Stomach (tissue), 4 donors: ENCODE results near the gene RPS16.

Source experiments
- POLR2A ChIP-seq, 4 donors: fragments of 450-650 bp; IDR thresholded peaks; one replicate each; pipeline ENCODE4 v1.6.1; 2016; ENCODE audit warnings: antibody characterized with exemption in 4 of 4, control low read depth in 2 of 4, mild to moderate bottlenecking in 1 of 4, moderate library complexity in 1 of 4
- POLR2AphosphoS5 ChIP-seq, 3 donors: sonication (generic); formaldehyde crosslinking; IDR thresholded peaks; one replicate each; pipeline ENCODE4 v1.6.1; 2016; ENCODE audit warnings: antibody characterized with exemption in 3 of 3
- TF ChIP-seq, protein P1 (sequence below), 7 experiments: fragments of 450-650 bp in 4 of 7; fragments of 200-600 bp in 3 of 7; sonication (generic) in 3 of 7; IDR thresholded peaks; one replicate each; pipeline ENCODE4 v1.5.1; 2016 to 2019; ENCODE audit warnings: antibody characterized with exemption in 7 of 7, control low read depth in 2 of 7, mild to moderate bottlenecking in 1 of 7

GRCh38 chr19:39438270-39438934 is 2.7 kb upstream of the RPS16 start:
- TF ChIP-seq, protein P1, sequence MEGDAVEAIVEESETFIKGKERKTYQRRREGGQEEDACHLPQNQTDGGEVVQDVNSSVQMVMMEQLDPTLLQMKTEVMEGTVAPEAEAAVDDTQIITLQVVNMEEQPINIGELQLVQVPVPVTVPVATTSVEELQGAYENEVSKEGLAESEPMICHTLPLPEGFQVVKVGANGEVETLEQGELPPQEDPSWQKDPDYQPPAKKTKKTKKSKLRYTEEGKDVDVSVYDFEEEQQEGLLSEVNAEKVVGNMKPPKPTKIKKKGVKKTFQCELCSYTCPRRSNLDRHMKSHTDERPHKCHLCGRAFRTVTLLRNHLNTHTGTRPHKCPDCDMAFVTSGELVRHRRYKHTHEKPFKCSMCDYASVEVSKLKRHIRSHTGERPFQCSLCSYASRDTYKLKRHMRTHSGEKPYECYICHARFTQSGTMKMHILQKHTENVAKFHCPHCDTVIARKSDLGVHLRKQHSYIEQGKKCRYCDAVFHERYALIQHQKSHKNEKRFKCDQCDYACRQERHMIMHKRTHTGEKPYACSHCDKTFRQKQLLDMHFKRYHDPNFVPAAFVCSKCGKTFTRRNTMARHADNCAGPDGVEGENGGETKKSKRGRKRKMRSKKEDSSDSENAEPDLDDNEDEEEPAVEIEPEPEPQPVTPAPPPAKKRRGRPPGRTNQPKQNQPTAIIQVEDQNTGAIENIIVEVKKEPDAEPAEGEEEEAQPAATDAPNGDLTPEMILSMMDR (IDR thresholded peaks at IDR 0.05), result no peak
- TF ChIP-seq POLR2A (IDR thresholded peaks at IDR 0.05) (no peak), POLR2AphosphoS5 (IDR thresholded peaks at IDR 0.05) (no peak)
